Fibroblast of skin of left quadriceps (primary cell): ENCODE measurements around the gene FAM167B.

Experiments
- DNase-seq, 2 experiments: peaks; one replicate each; pipeline ENCODE4 v3.0.0-alpha.2; 2013; ENCODE audit warnings: low read depth in 2 of 2

Gene FAM167B

GRCh38 chr1:32246888-32247273 lies at the start of gene FAM167B:
Gene FAM167B, plus strand, starts transcription at chr1:32247222. Its CDS starts 200 bp downstream, at chr1:32247422.
- peak; percentile 36 for DNase-seq

- DNase-seq, result no peak
Observed at GRCh38 chr1:32197837-32198236, 49.2 kb upstream of the FAM167B start.

GRCh38 chr1:32198237-32199042 lies 48.6 kb upstream of the FAM167B start:
- no peak for DNase-seq

- no peak for DNase-seq
Observed at GRCh38 chr1:32199043-32199716, 47.8 kb upstream of the FAM167B start.

- DNase-seq, result no peak
Observed at GRCh38 chr1:32199717-32200072, 47.3 kb upstream of the FAM167B start.

- DNase-seq, result peak in 1 of 2 experiments; percentile 38
Observed at GRCh38 chr1:32200226-32201010, 46.6 kb upstream of the FAM167B start, which contains the start of gene CCDC28B. Gene CCDC28B, plus strand, starts transcription at chr1:32200595. Its CDS starts 1,341 bp downstream, at chr1:32201936.

GRCh38 chr1:32201011-32201855 lies 45.8 kb upstream of the FAM167B start:
- DNase-seq, result no peak

- no peak for DNase-seq
Observed at GRCh38 chr1:32204943-32205361, 42.1 kb upstream of the FAM167B start.

GRCh38 chr1:32205401-32206370 lies 41.3 kb upstream of the FAM167B start, which contains the start of gene IQCC:
Gene IQCC, plus strand, starts transcription at chr1:32205671. Its CDS starts 11 bp downstream, at chr1:32205682.
- peak; percentile 44 to 47 for DNase-seq

GRCh38 chr1:32208469-32208868 lies 38.6 kb upstream of the FAM167B start:
- no peak for DNase-seq

GRCh38 chr1:32208891-32209328 lies 38.1 kb upstream of the FAM167B start, which contains the start of gene DCDC2B:
Gene DCDC2B, plus strand, starts transcription at chr1:32209089. Its CDS starts 5 bp downstream, at chr1:32209094.
- DNase-seq, result no peak

GRCh38 chr1:32215629-32216480 lies 31.2 kb upstream of the FAM167B start:
- DNase-seq, result no peak

GRCh38 chr1:32216566-32216965 lies 30.5 kb upstream of the FAM167B start:
- DNase-seq, result no peak

GRCh38 chr1:32219022-32219421 lies 28.0 kb upstream of the FAM167B start:
- DNase-seq, result peak in 1 of 2 experiments; percentile 31

GRCh38 chr1:32220746-32221580 lies 26.1 kb upstream of the FAM167B start:
- DNase-seq, result no peak

GRCh38 chr1:32221581-32221979 lies 25.4 kb upstream of the FAM167B start:
- DNase-seq, result no peak

GRCh38 chr1:32221980-32222755 lies 24.9 kb upstream of the FAM167B start, which contains the start of the genes EIF3I and TMEM234:
Gene EIF3I, plus strand, starts transcription at chr1:32222407. Its CDS starts 35 bp downstream, at chr1:32222442.
Gene TMEM234, minus strand, starts transcription at chr1:32222353. Its CDS starts 31 bp downstream, at chr1:32222322.
- DNase-seq, result peak; percentile 69 to 73
